ENCODE measurements around the gene BDH1. TPM values are rescaled to one million over a fixed set of nuclear protein-coding genes. Genes with fewer than 3 reads are reported as not detected.

The BDH1 gene
- total and polyA plus RNA-seq, 2 experiments from 2014 or later = 21.4 to 26.1 TPM

DNA sequence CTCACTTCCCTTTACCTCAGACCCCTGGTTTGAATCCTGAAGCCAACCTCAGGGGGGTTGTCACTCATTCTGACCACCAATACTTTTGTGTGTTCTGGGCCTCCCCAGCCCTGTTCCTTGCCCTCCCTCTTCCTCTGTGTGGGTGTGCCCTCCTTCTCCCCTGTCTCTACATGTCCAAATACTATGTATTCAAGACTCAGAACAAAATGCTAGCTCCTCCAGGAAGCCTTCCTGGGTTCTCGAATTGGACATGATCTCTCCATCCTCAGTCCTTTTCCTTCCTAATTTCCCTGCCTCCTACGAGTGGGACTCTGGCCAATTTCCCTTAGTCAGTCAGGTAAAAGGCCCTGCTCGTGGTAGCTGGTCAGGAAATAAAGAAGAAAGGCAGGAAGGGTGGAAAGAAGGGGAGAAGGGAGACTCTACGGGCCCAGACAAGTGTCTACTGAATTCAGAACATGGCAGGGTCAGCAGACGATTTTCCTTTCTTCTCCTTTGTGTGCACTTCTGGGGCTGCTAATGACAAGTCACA is 79.7 kb downstream of the BDH1 start:
- H3K27ac ChIP-seq = no peak overlapping the region
- TF ChIP-seq, protein P1, sequence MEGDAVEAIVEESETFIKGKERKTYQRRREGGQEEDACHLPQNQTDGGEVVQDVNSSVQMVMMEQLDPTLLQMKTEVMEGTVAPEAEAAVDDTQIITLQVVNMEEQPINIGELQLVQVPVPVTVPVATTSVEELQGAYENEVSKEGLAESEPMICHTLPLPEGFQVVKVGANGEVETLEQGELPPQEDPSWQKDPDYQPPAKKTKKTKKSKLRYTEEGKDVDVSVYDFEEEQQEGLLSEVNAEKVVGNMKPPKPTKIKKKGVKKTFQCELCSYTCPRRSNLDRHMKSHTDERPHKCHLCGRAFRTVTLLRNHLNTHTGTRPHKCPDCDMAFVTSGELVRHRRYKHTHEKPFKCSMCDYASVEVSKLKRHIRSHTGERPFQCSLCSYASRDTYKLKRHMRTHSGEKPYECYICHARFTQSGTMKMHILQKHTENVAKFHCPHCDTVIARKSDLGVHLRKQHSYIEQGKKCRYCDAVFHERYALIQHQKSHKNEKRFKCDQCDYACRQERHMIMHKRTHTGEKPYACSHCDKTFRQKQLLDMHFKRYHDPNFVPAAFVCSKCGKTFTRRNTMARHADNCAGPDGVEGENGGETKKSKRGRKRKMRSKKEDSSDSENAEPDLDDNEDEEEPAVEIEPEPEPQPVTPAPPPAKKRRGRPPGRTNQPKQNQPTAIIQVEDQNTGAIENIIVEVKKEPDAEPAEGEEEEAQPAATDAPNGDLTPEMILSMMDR (IDR thresholded peaks at IDR 0.05; ENCODE audit: low read depth, low read length) = no peak
- no peak for DNase-seq (ENCODE audit: low read depth in 1 of 2, low spot score in 1 of 2)
- H3K4me1 ChIP-seq (ENCODE audit: low read depth) = no peaks in the 10 kb centered on the region
- H3K36me3 ChIP-seq = no peaks in the 10 kb centered on the region
- no peaks in the 10 kb centered on the region for H3K9me3 ChIP-seq (ENCODE audit: low read depth)
- no peaks in the 10 kb centered on the region for H3K27me3 ChIP-seq
- no peak overlapping the region for H3K4me3 ChIP-seq

DNA sequence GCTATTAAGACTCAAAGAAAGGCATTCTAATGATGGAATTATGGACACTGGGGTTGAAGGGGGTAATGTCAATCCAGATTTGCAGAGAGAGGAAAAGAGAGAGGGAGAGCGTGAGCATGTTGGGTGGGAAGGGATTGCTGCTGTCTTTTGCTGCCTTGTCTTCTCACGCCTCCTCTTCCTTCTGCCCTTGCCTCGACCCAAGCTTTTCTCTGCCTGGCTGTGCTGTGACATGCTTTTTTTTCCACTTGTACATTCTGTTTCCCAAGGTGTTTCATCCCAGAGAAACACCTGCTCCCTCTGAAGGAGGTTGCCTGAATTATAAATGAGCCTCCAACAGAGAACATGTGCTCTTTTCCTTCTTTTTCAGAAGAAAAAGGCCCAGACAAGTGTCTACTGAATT is 80.3 kb downstream of the BDH1 start:
- TF ChIP-seq, protein P1 (IDR thresholded peaks at IDR 0.05; ENCODE audit: low read depth, low read length) = no peak
- H3K4me1 ChIP-seq (ENCODE audit: low read depth) = no peaks in the 10 kb centered on the region
- H3K9me3 ChIP-seq (ENCODE audit: low read depth) = no peaks in the 10 kb centered on the region
- H3K36me3 ChIP-seq = no peaks in the 10 kb centered on the region
- DNase-seq (ENCODE audit: low read depth in 1 of 2, low spot score in 1 of 2) = no peak
- H3K27me3 ChIP-seq = no peaks in the 10 kb centered on the region
- H3K4me3 ChIP-seq = no peak overlapping the region
- no peak overlapping the region for H3K27ac ChIP-seq

DNA sequence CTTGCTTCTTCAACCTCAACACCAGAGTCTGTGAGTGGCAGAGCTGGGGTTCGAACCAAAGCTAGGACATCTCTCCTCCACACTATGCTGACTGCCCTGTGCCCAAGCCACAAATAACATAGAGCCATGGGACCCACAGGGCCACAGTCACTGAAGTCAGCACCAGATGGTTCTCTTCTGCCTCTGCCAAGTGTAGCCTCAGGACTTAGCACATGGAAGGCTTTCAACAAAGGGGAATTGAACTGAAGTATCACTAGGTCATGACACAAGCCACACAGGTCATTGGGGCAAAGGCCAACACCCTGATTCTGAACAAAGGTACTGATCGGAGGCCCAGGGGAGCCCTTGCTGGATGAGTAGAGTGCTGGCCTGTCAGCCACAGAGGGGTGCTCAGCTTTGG is 83.6 kb downstream of the BDH1 start:
- TF ChIP-seq, protein P1 (IDR thresholded peaks at IDR 0.05; ENCODE audit: low read depth, low read length) = no peak
- Histone ChIP-seq H3K36me3 (no peaks in the 10 kb centered on the region), H3K4me1 (ENCODE audit: low read depth) (peaks cover 3% of the 10 kb centered on the region), H3K4me3 (no peak overlapping the region), H3K27me3 (no peaks in the 10 kb centered on the region), H3K27ac (no peak overlapping the region), H3K9me3 (ENCODE audit: low read depth) (no peaks in the 10 kb centered on the region)
- no peak for DNase-seq (ENCODE audit: low read depth in 1 of 2, low spot score in 1 of 2)

DNA sequence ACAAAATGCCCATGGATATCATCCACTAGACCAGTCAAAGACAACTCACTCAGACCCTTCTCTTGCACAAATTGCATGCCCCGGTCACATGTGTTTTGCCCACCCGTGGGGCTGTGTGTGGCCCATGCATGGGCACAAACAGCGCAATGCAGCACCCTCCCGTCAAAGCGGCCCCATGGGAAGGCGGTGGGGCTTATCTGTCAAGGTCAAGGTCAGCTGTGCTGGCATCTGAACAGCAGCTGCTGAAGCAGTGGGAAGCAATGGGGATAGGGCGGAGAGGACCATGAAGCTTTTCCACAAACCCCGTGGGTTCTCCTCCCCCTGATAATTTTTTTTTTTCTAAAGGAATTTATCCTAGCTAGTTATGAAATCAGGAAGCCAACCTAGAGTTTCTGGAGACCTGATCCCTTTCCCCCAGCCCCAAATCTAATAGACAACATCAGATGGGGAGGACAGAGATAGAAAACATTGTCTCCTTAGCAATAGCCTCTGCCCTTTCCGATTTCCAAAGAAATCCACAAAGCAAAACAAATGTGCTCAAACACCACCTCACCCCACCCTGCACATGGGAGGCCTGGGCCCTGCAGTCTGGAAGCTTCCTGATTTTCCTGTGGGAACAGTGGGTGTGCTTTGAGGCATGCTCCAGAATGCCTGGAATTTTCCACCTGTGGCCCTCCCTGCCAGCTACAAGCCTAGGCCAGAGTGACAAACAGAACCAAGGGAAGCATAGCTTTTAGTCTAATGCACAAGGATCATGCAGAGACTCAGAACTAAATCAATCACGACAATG is 84.4 kb downstream of the BDH1 start:
- H3K4me1 ChIP-seq (ENCODE audit: low read depth) = peaks cover 9% of the 10 kb centered on the region
- H3K9me3 ChIP-seq (ENCODE audit: low read depth) = no peaks in the 10 kb centered on the region
- H3K27me3 ChIP-seq = no peaks in the 10 kb centered on the region
- no peak overlapping the region for H3K27ac ChIP-seq
- H3K4me3 ChIP-seq = no peak overlapping the region
- H3K36me3 ChIP-seq = no peaks in the 10 kb centered on the region
- TF ChIP-seq, protein P1 (IDR thresholded peaks at IDR 0.05; ENCODE audit: low read depth, low read length) = no peak
- DNase-seq (ENCODE audit: low read depth in 1 of 2, low spot score in 1 of 2) = no peak

DNA sequence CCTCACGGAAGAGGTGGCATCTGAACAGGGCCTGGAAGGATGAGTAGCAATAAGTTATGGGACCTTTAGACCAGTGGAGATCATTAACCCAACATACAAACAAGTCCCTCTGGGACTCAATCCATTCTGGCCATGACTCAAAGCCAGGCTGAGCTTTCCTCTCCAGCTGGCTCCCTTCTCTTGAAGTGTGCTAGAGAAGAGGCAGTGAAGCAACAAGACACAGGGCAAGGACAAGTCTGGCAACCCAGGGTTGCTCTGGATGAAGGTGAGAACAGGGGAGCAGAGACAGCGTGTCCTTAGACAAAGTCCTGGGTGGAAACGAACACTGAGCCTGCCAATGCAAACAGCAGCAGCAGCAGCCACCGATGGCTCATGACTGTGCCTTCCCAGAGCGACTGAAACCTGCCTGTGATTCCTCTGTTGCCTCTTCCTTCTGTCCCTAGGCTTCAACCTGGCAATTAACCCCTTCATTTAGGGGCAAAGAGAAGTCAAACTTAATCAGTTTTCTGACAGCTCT is 86.8 kb downstream of the BDH1 start:
- Histone ChIP-seq H3K36me3 (no peaks in the 10 kb centered on the region), H3K4me1 (ENCODE audit: low read depth) (peaks cover 16% of the 10 kb centered on the region), H3K9me3 (ENCODE audit: low read depth) (no peaks in the 10 kb centered on the region), H3K27ac (no peak overlapping the region), H3K4me3 (no peak overlapping the region), H3K27me3 (no peaks in the 10 kb centered on the region)
- DNase-seq (ENCODE audit: low read depth in 1 of 2, low spot score in 1 of 2) = peak in 1 of 2 donors; percentile 62
- TF ChIP-seq, protein P1 (IDR thresholded peaks at IDR 0.05; ENCODE audit: low read depth, low read length) = no peak
